ENCODE data around the gene CNTLN.
"Not testable (repeated sequence)": the region's sequence is repeated elsewhere in the genome, so short reads cannot be mapped to it uniquely, and the experiment has no call there.

Gene CNTLN

DNA sequence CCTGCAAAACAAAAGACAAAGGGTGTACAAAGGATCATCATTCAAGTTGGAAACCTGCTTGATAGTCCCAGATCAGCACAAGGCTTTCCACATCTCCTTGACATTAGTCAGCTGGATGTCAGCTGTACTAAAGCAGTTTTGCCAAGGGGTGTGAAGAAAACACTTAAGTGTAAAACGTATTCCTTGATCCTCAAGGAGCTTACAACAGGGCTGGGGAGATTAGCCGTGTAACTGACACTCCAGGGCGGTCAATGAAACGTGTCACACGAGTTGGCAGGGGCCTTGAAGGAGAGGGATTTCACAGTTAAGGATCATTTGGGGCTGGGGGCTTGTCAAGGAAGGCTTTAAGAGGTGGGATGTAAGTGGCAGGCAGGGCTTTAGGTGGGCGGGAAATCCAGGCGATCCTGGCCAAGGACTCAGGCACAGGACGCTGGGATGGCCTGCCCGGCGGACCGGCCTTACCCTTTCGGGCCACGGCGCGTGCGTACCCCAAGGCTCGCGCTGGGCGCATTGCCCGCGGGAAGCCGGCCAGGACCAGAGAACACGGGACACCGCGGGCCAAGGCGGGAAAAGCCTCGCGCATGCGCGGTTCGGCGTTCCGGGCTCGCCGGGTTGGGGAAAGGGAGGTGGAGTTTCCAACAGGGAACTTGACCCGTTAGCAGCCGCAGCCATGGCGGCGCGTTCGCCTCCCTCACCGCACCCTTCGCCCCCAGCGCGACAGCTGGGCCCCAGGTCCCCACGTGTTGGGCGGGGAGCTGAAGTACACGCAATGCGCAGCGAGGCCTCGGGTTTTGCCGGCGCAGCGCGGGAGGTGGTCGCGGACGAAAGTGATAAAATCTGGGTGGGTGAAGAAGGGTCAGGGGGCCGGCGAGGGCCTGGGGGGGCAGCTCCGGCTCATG is at the start of gene CNTLN:
TSS of gene CNTLN (plus strand) at position 645 of the 899 bp plus-strand sequence. CDS start at position 671, 26 bp downstream.
- peak; percentile 36 to 64 for ATAC-seq

GRCh38 chr9:17088566-17088965 is 46.3 kb upstream of the CNTLN start:
- ATAC-seq: no peak

DNA sequence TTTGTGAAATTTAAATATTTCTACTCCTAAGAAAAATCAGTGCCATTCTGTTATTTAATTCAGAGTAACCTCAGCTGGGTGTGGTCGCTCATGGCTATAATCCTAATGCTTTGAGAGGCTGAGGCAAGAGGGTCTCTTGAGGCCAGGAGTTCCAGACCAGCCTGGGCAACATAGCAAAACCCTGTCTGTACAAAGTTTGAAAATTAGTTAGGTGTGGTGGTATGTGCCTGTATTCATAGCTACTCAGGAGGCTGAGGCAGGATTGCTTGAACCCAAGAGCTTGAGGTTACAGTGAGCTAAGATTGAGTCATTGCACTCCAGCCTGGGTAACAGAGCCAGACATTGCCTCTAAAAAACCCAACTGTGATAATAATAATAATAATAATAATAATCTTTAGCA is 44.8 kb upstream of the CNTLN start:
- ATAC-seq: no peak

DNA sequence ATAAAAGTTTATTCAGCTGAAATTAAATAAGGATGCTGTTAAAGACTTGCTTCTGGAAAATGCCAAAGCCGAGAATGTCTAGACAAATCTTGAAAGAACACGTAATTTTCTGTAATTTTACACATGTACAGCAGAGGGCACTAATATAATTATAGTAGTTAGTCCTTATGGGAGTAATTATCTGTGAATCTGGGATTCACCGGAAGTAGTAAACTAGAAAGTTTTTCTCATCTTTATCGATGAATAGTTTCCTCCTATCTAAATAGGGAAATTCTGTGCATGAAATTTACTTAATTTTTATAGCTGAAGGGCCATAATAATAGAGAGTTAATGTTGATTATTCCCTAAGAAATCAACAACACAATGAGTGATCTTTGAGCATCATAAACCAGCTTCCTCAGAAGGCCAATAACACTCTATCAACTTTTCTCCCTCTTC is 18.4 kb upstream of the CNTLN start:
- ATAC-seq: no peak

DNA sequence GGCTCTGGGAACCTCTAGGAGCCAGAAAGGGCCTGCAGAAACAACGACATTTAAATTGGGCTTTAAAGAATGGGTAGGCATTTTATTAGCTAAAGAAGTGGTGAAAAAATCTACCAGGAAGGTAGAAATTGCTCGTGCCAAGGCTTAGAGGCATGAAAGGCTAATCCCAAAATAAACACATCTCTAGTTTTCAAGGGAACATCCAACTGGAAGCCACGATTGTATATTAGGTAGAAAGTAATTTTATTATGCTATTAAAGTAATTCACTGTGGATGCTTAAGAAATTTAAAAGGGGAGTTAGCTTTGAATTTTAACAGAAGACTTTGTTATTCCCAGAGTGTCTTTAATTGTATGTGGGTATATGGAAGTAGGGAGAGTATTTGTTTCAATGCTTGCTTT is 17.5 kb upstream of the CNTLN start:
- no peak for ATAC-seq

DNA sequence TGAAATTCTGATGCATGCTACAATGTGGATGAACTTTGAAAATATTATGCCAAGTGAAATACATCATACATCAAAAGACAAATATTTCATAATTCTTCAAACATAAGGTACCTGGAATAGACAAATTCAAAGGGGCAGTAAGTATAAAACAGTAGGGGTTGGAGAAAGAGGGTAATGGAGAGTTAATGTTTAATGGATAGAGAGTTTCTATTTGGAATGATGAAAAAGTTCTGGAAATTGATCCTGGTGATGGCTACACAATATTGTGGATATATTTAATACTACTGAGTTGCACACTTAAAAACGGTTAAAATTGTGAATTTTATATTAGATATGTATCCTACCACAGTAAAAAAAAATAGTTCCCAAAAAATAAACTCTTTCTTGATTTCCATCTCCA is 14.6 kb upstream of the CNTLN start:
- ATAC-seq: no peak

- no peak for ATAC-seq
These were observed 13.6 kb upstream of the CNTLN start for GRCh38 chr9:17121264-17121663.

- ATAC-seq: no peak
These were observed 4.5 kb upstream of the CNTLN start for GRCh38 chr9:17130291-17130690.

DNA sequence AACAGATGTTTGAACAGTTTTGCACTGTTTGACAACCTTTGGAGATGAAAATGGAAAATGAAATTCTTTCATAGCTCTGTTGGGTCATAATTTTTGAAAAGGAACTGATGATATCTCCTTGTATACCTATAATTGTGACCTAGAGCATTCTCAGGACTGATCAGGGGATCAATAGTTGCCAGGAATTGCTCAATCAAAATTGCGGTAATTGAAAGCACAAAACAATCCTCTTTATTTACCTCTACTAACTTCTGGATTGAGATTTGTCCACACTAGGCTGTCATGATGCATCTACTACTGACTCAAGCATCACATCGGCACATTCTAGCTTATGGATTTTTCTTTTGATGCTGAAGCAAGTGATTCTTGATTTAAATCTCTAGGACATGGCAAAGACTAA is 4.1 kb upstream of the CNTLN start:
- ATAC-seq: no peak

DNA sequence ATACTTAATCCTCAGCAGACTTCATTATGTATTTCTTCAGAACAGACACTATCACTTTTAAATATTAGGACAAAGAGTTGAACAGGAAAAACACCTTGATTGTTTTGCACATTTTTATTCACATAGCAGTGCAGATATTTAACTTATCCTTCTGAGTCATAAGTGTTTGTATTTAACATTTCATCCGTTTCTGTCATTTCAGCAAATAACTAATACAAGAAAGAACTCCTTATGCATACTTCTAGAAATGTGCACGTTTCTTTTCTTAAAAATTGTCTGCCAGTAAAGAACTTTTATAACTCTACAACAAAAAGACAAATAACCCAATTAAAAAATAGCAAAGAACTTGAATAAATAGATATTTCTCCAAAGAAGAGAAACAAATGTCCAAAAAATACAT is 3.3 kb upstream of the CNTLN start:
- no peak for ATAC-seq

GRCh38 chr9:17135295-17136160 is 688 bp downstream of the CNTLN start:
- ATAC-seq: peak in 1 of 2 donors; percentile 59

DNA sequence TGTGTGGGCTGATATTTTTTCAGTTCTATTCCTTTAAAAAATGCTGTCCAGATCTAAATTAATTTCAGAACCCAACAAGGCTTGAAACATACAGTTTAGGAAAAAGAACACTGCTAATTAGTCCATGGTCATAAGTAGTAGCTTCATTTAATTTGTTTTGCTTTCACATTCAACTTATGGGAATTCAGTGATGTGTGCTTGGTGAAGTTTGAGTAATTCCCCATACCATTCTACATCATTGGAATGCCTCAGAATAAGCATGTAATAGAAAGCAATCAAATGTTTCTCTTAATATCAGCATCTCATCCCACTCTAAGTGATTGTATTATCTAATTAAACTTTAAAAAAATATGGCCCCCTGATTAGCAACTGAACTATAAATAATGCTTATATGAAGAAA is 2.7 kb downstream of the CNTLN start:
- ATAC-seq: no peak

DNA sequence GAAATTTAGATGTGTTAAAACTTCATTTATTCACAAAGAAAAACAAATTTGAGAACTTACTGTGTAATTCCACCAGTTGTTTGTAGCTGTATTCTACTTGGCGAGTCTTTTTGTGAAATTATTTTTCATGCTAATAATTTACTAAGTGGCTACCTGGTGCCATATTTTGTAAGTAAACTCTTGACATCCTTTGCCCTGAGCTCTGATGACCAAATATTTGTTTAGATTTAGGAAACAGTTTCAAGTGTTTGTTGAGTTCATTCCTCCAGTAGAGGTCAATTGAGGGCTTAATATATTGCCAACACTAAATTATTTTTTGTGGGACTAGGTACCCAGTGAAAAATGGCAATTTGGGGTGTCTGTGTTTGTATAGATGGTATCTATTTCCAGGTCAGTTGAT is 3.7 kb downstream of the CNTLN start:
- ATAC-seq: no peak

DNA sequence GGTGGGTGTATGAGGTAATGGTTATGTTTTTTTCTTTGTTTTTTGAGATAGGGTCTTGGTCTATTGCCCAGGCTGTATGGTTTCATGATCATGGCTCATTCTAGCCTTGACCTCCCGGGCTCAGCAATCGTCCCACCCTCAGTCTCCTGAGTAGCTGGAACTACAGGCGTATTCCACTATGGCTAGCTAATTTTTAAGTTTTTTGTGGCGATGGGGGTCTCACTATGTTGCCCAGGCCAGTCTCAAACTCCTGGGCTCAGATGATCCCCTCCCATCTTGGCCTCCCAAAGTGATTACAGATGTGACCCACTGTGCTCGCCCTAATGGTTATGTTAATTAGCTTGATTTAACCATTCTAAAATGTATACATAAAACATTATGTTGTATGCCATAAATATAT is 5.6 kb downstream of the CNTLN start:
- ATAC-seq: no peak

- no peak for ATAC-seq
These were observed 13.5 kb downstream of the CNTLN start for GRCh38 chr9:17148324-17148723.

DNA sequence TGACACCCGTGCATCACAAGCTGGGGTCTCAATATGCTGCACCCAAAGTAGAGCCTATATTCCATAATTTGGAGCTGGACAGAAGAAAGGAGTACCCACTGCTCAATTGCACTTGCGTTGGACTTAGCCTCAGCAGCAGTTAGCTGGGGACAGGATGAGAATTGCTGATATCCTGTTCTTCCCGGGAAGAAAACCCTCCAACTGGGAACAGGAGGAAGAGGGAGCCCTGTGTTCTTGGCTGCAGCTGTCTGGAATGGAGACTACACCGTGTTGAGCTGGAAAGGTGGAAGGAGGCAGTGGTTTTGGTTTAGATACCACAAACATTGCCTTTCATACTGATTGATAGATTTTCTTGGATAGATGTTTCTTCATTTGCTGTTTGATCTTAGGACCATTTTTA is 24.6 kb downstream of the CNTLN start:
- ATAC-seq: no peak

GRCh38 chr9:17160327-17160726 is 25.5 kb downstream of the CNTLN start:
- no peak for ATAC-seq

- no peak for ATAC-seq
These were observed 30.9 kb downstream of the CNTLN start for GRCh38 chr9:17165764-17166163.

GRCh38 chr9:17166346-17166745 is 31.5 kb downstream of the CNTLN start:
- ATAC-seq: no peak

GRCh38 chr9:17171309-17172094 is 36.7 kb downstream of the CNTLN start:
- no peak for ATAC-seq

GRCh38 chr9:17177496-17177895 is 42.7 kb downstream of the CNTLN start:
- ATAC-seq: not testable (repeated sequence)

- ATAC-seq: no peak
These were observed 50.7 kb downstream of the CNTLN start for GRCh38 chr9:17185481-17186029.

DNA sequence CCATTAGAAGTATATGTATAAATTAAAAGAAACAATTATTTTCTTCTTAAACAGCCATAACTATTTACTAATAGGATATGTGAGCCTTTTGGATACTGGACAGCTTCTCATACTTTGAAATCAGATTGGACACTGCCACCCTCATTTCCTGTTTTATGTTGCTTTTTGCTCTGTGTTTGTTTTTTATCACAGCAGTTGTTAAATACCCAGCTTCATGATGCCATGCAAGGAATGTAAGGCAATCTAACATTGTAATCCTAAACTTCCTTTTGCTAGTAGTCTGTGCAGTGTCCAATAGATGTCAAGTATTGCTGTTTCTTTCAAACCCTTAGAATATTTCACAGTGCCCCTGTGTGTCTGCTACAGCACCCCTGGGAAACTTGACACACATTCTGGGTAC is 56.2 kb downstream of the CNTLN start:
- no peak for ATAC-seq

All from activated CD4-positive, CD25-positive, alpha-beta regulatory T cell treated with anti-CD3 and anti-CD28 coated beads, Interleukin-2, amount 50 U/mL, for 24 hours (primary cell).